Measurements from ENCODE around the gene FLT4. TPM values are rescaled to one million over a fixed set of nuclear protein-coding genes. Genes with fewer than 3 reads are reported as not detected.
A peak's percentile ranks its signal among the peaks of the same experiment; 100 is the strongest.

Gene FLT4
- total and polyA plus RNA-seq, 2 of the 13 experiments (the other 11 are each of a cell fraction or from before 2014, with no cell fraction given) = not detected

DNA sequence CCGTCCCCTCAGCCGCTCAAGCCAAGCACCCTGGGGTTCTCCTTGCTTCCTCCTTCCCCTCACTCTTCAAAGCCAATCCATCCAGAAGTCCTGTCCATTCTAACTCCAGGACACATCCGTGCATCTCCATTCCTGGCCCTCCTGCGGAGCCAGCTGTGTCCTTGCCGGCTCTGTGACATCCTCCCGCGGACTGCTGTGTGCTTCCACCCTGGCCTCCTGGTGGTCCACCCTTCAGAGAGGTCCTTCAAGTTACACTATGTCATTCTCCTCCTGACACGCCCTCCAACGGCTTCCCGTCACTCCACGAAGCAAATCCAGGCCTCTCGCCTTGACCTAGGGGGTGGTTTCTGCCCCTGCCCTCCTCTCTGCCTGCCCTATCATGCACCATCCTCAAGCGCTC, 45.1 kb downstream of the FLT4 start:
- intact Hi-C loops (cut with micrococcal nuclease; ENCODE audit: unreplicated experiment) = no loop called here
- WGBS (ENCODE audit: low lambda C conversion rate) = 22% methylated on average over 13 of the region's 13 CpGs
- no peak for FAIRE-seq

More for the DNA sequence above, 45.1 kb downstream of the FLT4 start:
- H3K4me1 ChIP-seq (ENCODE audit: insufficient read depth, low read length) = no peaks in the 10 kb centered on the region
- H4K20me1 ChIP-seq (ENCODE audit: insufficient read depth, low read length) = no peaks in the 10 kb centered on the region; the same call in 1 of the 2 replicates
- H3K4me3 ChIP-seq (replicated peaks in 1 of 3; ENCODE audit: insufficient read depth in 1 of 3, low read depth in 2 of 3, low read length in 3 of 3) = no peak overlapping the region
- no TSS peak for BruUV-seq (replicated peaks)
- H3K27me3 ChIP-seq (ENCODE audit: control insufficient read depth in 1 of 2, insufficient read depth in 2 of 2, low read length in 2 of 2) = peaks cover 15 to 58% of the 10 kb centered on the region in 2 experiments
- no peak overlapping the region for H3K27ac ChIP-seq (ENCODE audit: extremely low read length, insufficient read depth, low read length)
- no peaks in the 10 kb centered on the region for H3K36me3 ChIP-seq (replicated peaks in 1 of 2; ENCODE audit: control insufficient read depth in 1 of 2, insufficient read depth in 2 of 2, low read length in 2 of 2)
- no peak for ATAC-seq
- no peak overlapping the region for H3K4me2 ChIP-seq (ENCODE audit: low read depth, low read length)
- POLR2A ChIA-PET = no interaction called here
- no peak for DNase-seq (ENCODE audit: low spot score)
- H3K9me3 ChIP-seq (ENCODE audit: low read length) = no peaks in the 10 kb centered on the region
- no peak overlapping the region for H3K9ac ChIP-seq (ENCODE audit: insufficient read depth, low read depth, low read length)
- peak overlapping the region; percentile 6 for H2AFZ ChIP-seq (ENCODE audit: low read length)
- TF ChIP-seq, protein P1, sequence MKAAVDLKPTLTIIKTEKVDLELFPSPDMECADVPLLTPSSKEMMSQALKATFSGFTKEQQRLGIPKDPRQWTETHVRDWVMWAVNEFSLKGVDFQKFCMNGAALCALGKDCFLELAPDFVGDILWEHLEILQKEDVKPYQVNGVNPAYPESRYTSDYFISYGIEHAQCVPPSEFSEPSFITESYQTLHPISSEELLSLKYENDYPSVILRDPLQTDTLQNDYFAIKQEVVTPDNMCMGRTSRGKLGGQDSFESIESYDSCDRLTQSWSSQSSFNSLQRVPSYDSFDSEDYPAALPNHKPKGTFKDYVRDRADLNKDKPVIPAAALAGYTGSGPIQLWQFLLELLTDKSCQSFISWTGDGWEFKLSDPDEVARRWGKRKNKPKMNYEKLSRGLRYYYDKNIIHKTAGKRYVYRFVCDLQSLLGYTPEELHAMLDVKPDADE (CRISPR knock-in tag; IDR thresholded peaks at IDR 0.05) = no peak
- TF ChIP-seq ZNF850 (CRISPR knock-in tag; conservative IDR thresholded peaks at IDR 0.05) (no peak), SALL2 (CRISPR knock-in tag; IDR thresholded peaks at IDR 0.05) (no peak), RCOR2 (CRISPR knock-in tag; IDR thresholded peaks at IDR 0.05) (no peak), TEAD3 (CRISPR knock-in tag; optimal IDR thresholded peaks at IDR 0.05; ENCODE audit: borderline replicate concordance) (no peak), CCDC6 (CRISPR knock-in tag; IDR thresholded peaks at IDR 0.05) (no peak), ZSCAN20 (CRISPR knock-in tag; IDR thresholded peaks at IDR 0.05; ENCODE audit: borderline replicate concordance) (no peak), ZNF501 (CRISPR knock-in tag; IDR thresholded peaks at IDR 0.05) (no peak), ZNF367 (CRISPR knock-in tag; IDR thresholded peaks at IDR 0.05; ENCODE audit: borderline replicate concordance) (no peak), ZNF513 (CRISPR knock-in tag; conservative IDR thresholded peaks at IDR 0.05) (no peak)
- TF ChIP-seq, protein P2, sequence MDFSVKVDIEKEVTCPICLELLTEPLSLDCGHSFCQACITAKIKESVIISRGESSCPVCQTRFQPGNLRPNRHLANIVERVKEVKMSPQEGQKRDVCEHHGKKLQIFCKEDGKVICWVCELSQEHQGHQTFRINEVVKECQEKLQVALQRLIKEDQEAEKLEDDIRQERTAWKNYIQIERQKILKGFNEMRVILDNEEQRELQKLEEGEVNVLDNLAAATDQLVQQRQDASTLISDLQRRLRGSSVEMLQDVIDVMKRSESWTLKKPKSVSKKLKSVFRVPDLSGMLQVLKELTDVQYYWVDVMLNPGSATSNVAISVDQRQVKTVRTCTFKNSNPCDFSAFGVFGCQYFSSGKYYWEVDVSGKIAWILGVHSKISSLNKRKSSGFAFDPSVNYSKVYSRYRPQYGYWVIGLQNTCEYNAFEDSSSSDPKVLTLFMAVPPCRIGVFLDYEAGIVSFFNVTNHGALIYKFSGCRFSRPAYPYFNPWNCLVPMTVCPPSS (IDR thresholded peaks at IDR 0.05) = no peak
- TF ChIP-seq, protein P3, sequence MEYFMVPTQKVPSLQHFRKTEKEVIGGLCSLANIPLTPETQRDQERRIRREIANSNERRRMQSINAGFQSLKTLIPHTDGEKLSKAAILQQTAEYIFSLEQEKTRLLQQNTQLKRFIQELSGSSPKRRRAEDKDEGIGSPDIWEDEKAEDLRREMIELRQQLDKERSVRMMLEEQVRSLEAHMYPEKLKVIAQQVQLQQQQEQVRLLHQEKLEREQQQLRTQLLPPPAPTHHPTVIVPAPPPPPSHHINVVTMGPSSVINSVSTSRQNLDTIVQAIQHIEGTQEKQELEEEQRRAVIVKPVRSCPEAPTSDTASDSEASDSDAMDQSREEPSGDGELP (IDR thresholded peaks at IDR 0.05; ENCODE audit: borderline replicate concordance, low read depth) = no peak
- CTCF ChIA-PET (ENCODE audit: low intra/inter-chr PET ratio, low total read pairs) = no interaction called here
- H3K79me2 ChIP-seq (ENCODE audit: insufficient read depth, low read length) = no peaks in the 10 kb centered on the region
- in situ Hi-C loops (cut with HindIII; ENCODE audit: extremely low pct_ligation_motif_present, low pct_unique_long_range_greater_than_20kb) = no loop called here
